Activated CD4-positive, alpha-beta T cell treated with anti-CD3 and anti-CD28 coated beads for 36 hours (primary cell): ENCODE measurements around the gene ASIC2. TPM values are rescaled to one million over a fixed set of nuclear protein-coding genes. Genes with fewer than 3 reads are reported as not detected.

Experiments used
- ATAC-seq: fragments of 200-7000 bp; cut with Tn5 transposase; one replicate; pipeline ENCODE4 v1.10.0; 2021; ENCODE audit warnings: mild to moderate bottlenecking, moderate library complexity
- CTCF ChIA-PET: fragments of 350-600 bp; sonication (Branson Sonifier 250); formaldehyde crosslinking; loops from one replicate; lab custom pipeline; 2021; ENCODE audit warnings: antibody characterized with exemption; lab: Charles Lee
- POLR2A ChIA-PET: fragments of 350-600 bp; sonication (Branson Sonifier 250); formaldehyde crosslinking; loops from one replicate; lab custom pipeline; 2021; ENCODE audit warnings: antibody characterized with exemption, inconsistent platforms; lab: Charles Lee
- DNase-seq: peaks from one replicate; pipeline ENCODE4 v3.0.0-alpha.2; 2020
- H3K27ac Mint-ChIP-seq: one replicate; pipeline ENCODE4 v1.8.0; 2021; ENCODE audit warnings: mixed read lengths
- H3K27me3 Mint-ChIP-seq: one replicate; pipeline ENCODE4 v1.8.0; 2021; ENCODE audit warnings: mixed read lengths
- H3K36me3 Mint-ChIP-seq: one replicate; pipeline ENCODE4 v1.8.0; 2021; ENCODE audit warnings: low read depth, mixed read lengths
- H3K4me1 Mint-ChIP-seq: one replicate; pipeline ENCODE4 v1.8.0; 2021; ENCODE audit warnings: mixed read lengths
- H3K4me3 Mint-ChIP-seq: one replicate; pipeline ENCODE4 v1.8.0; 2021; ENCODE audit warnings: mild to moderate bottlenecking, moderate library complexity, mixed read lengths
- H3K9me3 Mint-ChIP-seq: one replicate; pipeline ENCODE4 v1.8.0; 2021; ENCODE audit warnings: low read depth, mixed read lengths
- intact Hi-C, 2 experiments: fragments of 100-400 bp; cut with DNase I in 1 of 2; cut with micrococcal nuclease in 1 of 2; formaldehyde crosslinking; loops; one replicate each; pipeline versions ENCODE4 v1.14.2 to v1.15.1; 2022 to 2024; cut with DNase I, micrococcal nuclease
- total RNA-seq, 2 experiments: library from RNA; stranded (reverse); gene quantifications; one replicate each; pipeline ENCODE4 v1.2.3, GENCODE V29; 2021

ASIC2 gene
- total RNA-seq, 2 experiments from 2014 or later = not detected

DNA sequence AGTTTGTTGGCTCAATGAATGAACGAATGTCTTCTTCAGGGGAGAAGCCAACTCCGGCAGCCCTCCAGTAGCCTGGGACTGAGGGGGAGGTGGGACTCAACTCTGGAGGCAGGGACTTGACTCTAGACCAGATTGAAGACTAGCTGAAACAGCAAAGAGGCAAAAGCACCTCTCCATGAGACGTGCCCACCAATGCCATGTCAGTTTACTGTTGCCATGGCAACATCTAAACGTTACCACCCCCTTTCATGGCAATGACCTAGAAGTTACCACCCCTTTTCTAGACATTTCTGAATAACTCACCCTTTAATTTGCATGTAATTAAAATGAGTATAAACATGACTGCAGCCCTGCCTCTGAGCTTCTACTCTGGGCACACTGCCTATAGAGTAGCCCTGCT, 91.8 kb downstream of the ASIC2 start:
- Mint-ChIP-seq H3K27me3 (peaks cover 6% of the 10 kb centered on the region), H3K9me3 (no peaks in the 10 kb centered on the region), H3K27ac (no peak overlapping the region), H3K4me3 (no peak overlapping the region), H3K36me3 (no peaks in the 10 kb centered on the region), H3K4me1 (no peaks in the 10 kb centered on the region)
- ChIA-PET POLR2A (no interaction called here), CTCF (no interaction called here)
- intact Hi-C loops = loop anchor here in 1 of 2 experiments (10.0 kb wide), 1 partner anchor 64 kb away; no protein-coding TSS in a partner anchor
- ATAC-seq (no peak), DNase-seq (peak; percentile 6)

- H3K4me3 Mint-ChIP-seq = no peak overlapping the region
- no peak for ATAC-seq
- H3K27me3 Mint-ChIP-seq = peaks cover 9% of the 10 kb centered on the region
- ChIA-PET CTCF (interaction anchor here (0.5 kb wide), 1 partner anchor 209 kb away, joined by 5 read pairs; no protein-coding TSS in a partner anchor), POLR2A (no interaction called here)
- H3K36me3 Mint-ChIP-seq = no peaks in the 10 kb centered on the region
- intact Hi-C loops = loop anchor here in 1 of 2 experiments (10.0 kb wide), 1 partner anchor 64 kb away; no protein-coding TSS in a partner anchor
- no peak for DNase-seq
- H3K9me3 Mint-ChIP-seq = no peaks in the 10 kb centered on the region
- no peak overlapping the region for H3K27ac Mint-ChIP-seq
- no peaks in the 10 kb centered on the region for H3K4me1 Mint-ChIP-seq
These were observed 92.5 kb downstream of the ASIC2 start for GRCh38 chr17:33200587-33200986.

DNA sequence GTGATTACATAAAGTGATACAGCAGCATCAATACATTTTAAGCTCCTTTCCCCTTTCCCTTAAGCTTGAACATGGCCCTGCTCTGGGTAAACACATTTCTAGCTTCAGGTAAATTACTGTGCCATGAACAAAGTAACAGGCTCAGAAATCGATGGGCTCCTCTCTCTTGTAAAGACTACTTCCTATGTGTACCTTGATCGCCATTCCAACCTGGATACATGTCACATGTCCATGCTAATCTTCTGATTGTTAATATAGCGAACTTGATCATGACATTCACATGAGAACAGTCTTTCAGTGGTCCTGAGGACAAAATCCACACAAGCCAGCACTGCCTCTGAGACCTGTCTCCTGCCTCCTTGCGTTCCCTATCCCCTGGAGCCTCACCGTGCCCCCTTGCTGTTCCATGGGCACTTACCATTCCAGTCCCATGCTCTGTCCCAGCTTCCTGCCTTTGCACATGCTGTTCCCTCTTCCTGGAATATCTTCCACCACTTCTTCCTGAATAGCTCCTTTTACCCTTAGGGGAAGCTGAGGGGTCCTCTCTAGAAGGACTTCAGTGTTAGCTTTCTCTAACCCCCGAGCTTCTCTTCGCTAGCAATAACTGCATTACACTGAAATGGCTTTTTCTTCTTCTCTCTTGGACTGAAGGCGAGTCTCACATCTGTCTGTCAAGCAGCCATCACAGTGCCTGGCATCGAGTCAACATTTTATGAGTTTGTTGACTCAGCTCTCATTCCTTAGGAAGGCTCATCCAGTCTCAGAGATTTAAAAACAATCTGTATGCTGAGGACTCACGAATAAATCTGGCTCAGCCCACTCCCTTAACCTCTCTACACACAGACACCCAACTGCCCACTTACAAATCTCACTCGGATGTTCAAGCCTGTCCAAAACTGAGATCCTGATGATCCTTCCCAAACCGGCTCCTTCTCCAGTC, 93.3 kb downstream of the ASIC2 start:
- H3K27me3 Mint-ChIP-seq = peaks cover 9% of the 10 kb centered on the region
- CTCF ChIA-PET = interaction anchor here (0.5 kb wide), 1 partner anchor 210 kb away, joined by 5 read pairs; no protein-coding TSS in a partner anchor
- no peaks in the 10 kb centered on the region for H3K4me1 Mint-ChIP-seq
- intact Hi-C loops = loop anchor here in 1 of 2 experiments (10.0 kb wide), 1 partner anchor 65 kb away; no protein-coding TSS in a partner anchor
- POLR2A ChIA-PET = no interaction called here
- no peak overlapping the region for H3K27ac Mint-ChIP-seq
- no peak overlapping the region for H3K4me3 Mint-ChIP-seq
- DNase-seq = no peak
- ATAC-seq = no peak
- no peaks in the 10 kb centered on the region for H3K9me3 Mint-ChIP-seq
- H3K36me3 Mint-ChIP-seq = no peaks in the 10 kb centered on the region

DNA sequence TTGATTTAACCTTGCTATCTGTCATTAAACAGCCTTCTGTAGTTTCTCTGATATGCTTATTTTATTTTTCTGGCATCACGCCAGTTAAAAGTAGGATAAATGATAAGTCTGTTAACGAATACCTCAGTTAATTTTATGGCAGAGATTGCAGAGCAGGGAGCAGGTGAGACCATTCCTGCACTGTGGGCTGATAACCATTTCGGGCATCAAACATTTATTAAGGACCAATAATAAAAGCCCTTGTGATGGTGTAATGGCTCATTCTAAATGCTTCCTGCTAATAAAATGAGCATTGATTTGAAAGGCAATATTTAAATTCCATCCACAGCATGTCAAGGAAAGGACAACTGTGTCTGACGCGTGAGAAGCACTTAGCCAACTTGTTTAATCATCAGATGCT, 94.1 kb downstream of the ASIC2 start:
- H3K27ac Mint-ChIP-seq = no peak overlapping the region
- no peak for ATAC-seq
- intact Hi-C loops = no loop called here
- DNase-seq = no peak
- no peaks in the 10 kb centered on the region for H3K36me3 Mint-ChIP-seq
- H3K9me3 Mint-ChIP-seq = no peaks in the 10 kb centered on the region
- H3K4me1 Mint-ChIP-seq = no peaks in the 10 kb centered on the region
- CTCF ChIA-PET = interaction anchor here (0.8 kb wide), 1 partner anchor 162 kb away, joined by 3 read pairs; no protein-coding TSS in a partner anchor
- H3K4me3 Mint-ChIP-seq = no peak overlapping the region
- H3K27me3 Mint-ChIP-seq = peaks cover 8% of the 10 kb centered on the region
- POLR2A ChIA-PET = no interaction called here

GRCh38 chr17:33197342-33197741, 95.8 kb downstream of the ASIC2 start:
- ChIA-PET POLR2A (no interaction called here), CTCF (no interaction called here)
- intact Hi-C loops = no loop called here
- H3K27ac Mint-ChIP-seq = no peak overlapping the region
- no peak overlapping the region for H3K4me3 Mint-ChIP-seq
- DNase-seq (no peak), ATAC-seq (no peak)
- H3K9me3 Mint-ChIP-seq = no peaks in the 10 kb centered on the region
- H3K27me3 Mint-ChIP-seq = peaks cover 10% of the 10 kb centered on the region
- no peaks in the 10 kb centered on the region for H3K36me3 Mint-ChIP-seq
- H3K4me1 Mint-ChIP-seq = no peaks in the 10 kb centered on the region

- H3K4me1 Mint-ChIP-seq = no peaks in the 10 kb centered on the region
- intact Hi-C loops = no loop called here
- ATAC-seq = no peak
- DNase-seq = no peak
- no peak overlapping the region for H3K4me3 Mint-ChIP-seq
- ChIA-PET CTCF (interaction anchor here (0.5 kb wide), 1 partner anchor 996 kb away, joined by 3 read pairs; no protein-coding TSS in a partner anchor), POLR2A (no interaction called here)
- H3K27me3 Mint-ChIP-seq = peaks cover 8% of the 10 kb centered on the region
- H3K27ac Mint-ChIP-seq = no peak overlapping the region
- no peaks in the 10 kb centered on the region for H3K9me3 Mint-ChIP-seq
- H3K36me3 Mint-ChIP-seq = no peaks in the 10 kb centered on the region
These were observed 96.2 kb downstream of the ASIC2 start for GRCh38 chr17:33196883-33197282.

DNA sequence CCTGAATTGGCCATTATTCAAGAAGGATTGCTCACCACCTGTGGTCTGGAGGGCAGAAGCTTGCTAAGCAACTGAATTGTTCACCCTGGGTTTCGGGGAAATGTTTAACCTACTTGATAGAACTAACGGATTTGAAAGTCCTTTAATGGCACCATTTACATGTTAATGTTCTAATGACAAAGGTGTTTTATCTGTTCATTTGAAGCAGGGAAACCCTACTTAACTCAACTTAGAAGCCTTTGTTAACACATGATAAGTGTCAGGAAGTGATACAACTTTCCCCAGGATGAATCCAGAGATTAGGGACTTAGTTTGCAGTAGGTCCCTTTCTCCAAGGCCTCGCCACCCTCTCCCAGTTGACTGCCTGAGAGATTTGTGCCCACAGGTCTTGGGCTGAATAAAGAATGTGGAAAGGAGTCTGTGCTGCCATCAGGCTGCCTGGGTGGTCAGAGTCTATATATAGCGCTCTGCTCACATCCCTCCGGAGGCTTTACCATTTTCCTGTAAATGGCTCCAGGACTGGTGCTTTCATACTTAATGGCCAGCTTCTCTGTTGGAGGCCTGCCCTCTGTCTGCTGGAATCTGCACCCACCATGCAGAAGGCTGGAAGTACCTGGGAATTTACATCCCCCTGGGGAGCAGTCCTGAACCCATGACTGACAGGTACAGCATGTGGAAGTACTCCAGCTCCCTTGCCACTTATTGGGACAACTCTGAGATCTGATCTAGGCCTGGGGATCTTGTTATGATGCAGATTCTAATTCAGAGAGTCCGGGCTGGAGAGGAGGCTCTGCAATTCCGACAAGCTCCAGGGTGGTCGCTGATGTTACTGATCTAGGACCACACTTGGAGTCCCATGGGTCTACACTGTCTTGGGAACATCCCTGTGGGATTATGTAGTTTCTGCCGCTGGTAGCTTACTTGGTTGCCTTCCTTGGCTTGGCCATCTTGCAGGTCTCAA, 99.9 kb downstream of the ASIC2 start:
- Mint-ChIP-seq H3K27me3 (peaks cover 25% of the 10 kb centered on the region), H3K27ac (no peak overlapping the region), H3K4me1 (no peaks in the 10 kb centered on the region), H3K36me3 (no peaks in the 10 kb centered on the region), H3K4me3 (no peak overlapping the region), H3K9me3 (no peaks in the 10 kb centered on the region)
- POLR2A ChIA-PET = no interaction called here
- CTCF ChIA-PET = no interaction called here
- intact Hi-C loops = no loop called here
- ATAC-seq (no peak), DNase-seq (no peak)

- no peak for ATAC-seq
- ChIA-PET POLR2A (no interaction called here), CTCF (no interaction called here)
These were observed 109.5 kb downstream of the ASIC2 start for GRCh38 chr17:33183487-33184026.

DNA sequence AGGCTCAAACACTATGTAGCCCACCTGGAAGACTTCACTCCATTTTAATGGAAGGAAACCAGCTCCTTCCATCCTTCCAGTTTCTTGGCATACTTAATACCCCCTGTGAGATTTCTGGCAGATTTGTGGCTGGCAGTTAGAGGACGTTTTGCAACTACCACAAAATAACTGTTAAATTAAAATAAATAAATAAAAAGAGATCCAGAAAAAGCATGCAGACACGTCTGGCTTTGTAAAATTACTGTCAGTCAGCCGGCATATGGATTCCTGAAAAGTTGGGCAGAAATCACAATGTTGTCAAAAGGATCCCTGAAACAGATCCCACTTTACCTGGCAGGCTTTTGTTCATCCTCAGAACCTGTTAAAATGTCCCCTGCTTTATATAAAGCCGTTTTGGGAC, 113.9 kb downstream of the ASIC2 start:
- intact Hi-C loops = no loop called here
- Mint-ChIP-seq H3K27me3 (peaks cover 19% of the 10 kb centered on the region), H3K36me3 (no peaks in the 10 kb centered on the region), H3K4me1 (no peaks in the 10 kb centered on the region), H3K9me3 (no peaks in the 10 kb centered on the region), H3K4me3 (no peak overlapping the region), H3K27ac (no peak overlapping the region)
- ChIA-PET POLR2A (no interaction called here), CTCF (no interaction called here)
- no peak for DNase-seq
- ATAC-seq = no peak

More at GRCh38 chr17:33183487-33184026, 109.5 kb downstream of the ASIC2 start:
- Mint-ChIP-seq H3K4me1 (no peaks in the 10 kb centered on the region), H3K4me3 (no peak overlapping the region), H3K27me3 (peaks cover 21% of the 10 kb centered on the region), H3K27ac (no peak overlapping the region), H3K36me3 (no peaks in the 10 kb centered on the region), H3K9me3 (no peaks in the 10 kb centered on the region)
- intact Hi-C loops = no loop called here
- no peak for DNase-seq

DNA sequence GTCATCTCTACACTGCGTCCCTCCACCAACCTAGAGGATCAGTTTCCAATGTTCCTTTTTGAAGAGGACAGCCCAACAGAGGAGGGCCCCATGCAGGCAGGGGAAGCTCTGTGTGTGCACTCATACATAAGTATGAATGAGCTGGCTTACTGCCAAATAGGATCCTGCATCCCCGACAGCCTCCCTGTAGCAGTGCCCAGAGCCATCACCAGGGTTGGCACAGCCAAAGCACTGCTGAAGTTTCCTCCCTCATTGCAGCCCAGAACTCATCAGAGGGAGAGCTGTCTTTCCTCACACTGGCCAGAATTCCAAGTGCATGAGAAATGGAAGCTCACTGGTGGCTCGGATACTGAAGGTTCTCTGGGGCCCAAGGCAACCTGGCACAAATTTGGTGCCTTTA, 114.4 kb downstream of the ASIC2 start:
- Mint-ChIP-seq H3K9me3 (no peaks in the 10 kb centered on the region), H3K27me3 (peaks cover 19% of the 10 kb centered on the region), H3K36me3 (no peaks in the 10 kb centered on the region), H3K27ac (no peak overlapping the region), H3K4me3 (no peak overlapping the region), H3K4me1 (no peaks in the 10 kb centered on the region)
- ATAC-seq (no peak), DNase-seq (no peak)
- intact Hi-C loops = no loop called here
- POLR2A ChIA-PET = no interaction called here
- CTCF ChIA-PET = no interaction called here

- no peak for DNase-seq
- Mint-ChIP-seq H3K9me3 (no peaks in the 10 kb centered on the region), H3K27me3 (peaks cover 16% of the 10 kb centered on the region), H3K27ac (no peak overlapping the region), H3K4me3 (no peak overlapping the region), H3K4me1 (no peaks in the 10 kb centered on the region), H3K36me3 (no peaks in the 10 kb centered on the region)
- ATAC-seq = no peak
- intact Hi-C loops = no loop called here
- ChIA-PET CTCF (interaction anchor here (0.7 kb wide), 1 partner anchor 573 kb away, joined by 3 read pairs; no protein-coding TSS in a partner anchor), POLR2A (no interaction called here)
These were observed 117.5 kb downstream of the ASIC2 start for GRCh38 chr17:33175562-33175961.
